ENCODE data around the gene PTDSS2. TPM values are rescaled to one million over a fixed set of nuclear protein-coding genes. Genes with fewer than 3 reads are reported as not detected.

Gene PTDSS2
- total and polyA plus RNA-seq, 10 of the 15 experiments (the other 5 are each of a cell fraction or from before 2014, with no cell fraction given): 0.39 to 21.1 (median 10.8) TPM

DNA sequence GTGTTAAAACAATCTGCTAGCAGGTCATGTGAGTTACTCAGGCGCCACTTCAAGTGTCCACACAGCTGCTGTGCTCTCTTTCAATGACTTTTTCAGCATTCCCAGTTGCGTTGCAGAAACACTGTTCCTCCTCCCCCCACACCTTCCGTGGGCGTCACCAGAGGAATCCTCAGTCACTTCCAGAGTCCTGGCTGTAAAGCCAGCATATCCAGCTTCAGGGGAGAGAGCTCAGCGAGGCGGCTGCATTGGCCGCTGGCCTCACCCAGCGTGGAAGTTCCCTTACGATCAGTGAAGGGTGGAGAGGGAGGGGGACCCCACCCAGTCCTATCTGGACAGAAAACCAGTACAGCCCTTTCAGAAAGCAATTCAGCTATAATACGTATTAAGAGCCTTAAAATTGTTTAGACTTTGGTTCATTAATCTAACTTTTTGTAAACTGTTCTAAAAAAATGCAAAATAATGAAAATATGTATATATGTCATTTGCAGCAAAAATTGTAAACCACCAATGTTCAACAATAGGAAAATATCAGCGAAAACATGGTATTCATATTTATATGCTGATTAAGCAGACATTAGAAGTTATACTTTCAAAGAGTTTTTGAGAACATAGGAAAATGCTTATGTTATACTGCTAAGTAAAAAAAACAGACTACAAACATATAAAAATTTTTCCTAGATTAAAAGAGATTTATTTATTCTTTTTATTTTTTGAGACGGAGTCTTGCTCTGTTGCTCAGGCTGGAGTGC is 5.5 kb upstream of the PTDSS2 start:
- WGBS (ENCODE audit: insufficient coverage, insufficient replicate concordance, low lambda C conversion rate, missing lambda C conversion rate): 21% methylated on average over 12 of the region's 12 CpGs
- POLR2A ChIA-PET: interaction anchor here (2.2 to 3.6 kb wide), 2 partner anchors 62 to 91 kb away, joined by 6 to 12 read pairs; partner anchors contain the start of genes HRAS and RNH1
- TF ChIP-seq EP300 (IDR thresholded peaks at IDR 0.05; ENCODE audit: borderline replicate concordance in 1 of 2, control insufficient read depth in 1 of 2, low read depth in 2 of 2, low read length in 2 of 2) (no peak), ZNF622 (IDR thresholded peaks at IDR 0.05) (no peak), NFYA (IDR thresholded peaks at IDR 0.05; ENCODE audit: borderline replicate concordance, low read depth, low read length) (no peak), ASH2L (IDR thresholded peaks at IDR 0.05; ENCODE audit: borderline replicate concordance, low read depth) (no peak), EED (IDR thresholded peaks at IDR 0.05; ENCODE audit: low read depth) (no peak), EGR1 (IDR thresholded peaks at IDR 0.05; ENCODE audit: borderline replicate concordance in 1 of 2, low read depth in 2 of 2, low read length in 2 of 2) (no peak), SMC3 (IDR thresholded peaks at IDR 0.05; ENCODE audit: borderline replicate concordance, low read length) (no peak), POLR2A (IDR thresholded peaks at IDR 0.05; ENCODE audit: low read depth, low read length) (no peak), RCOR1 (conservative IDR thresholded peaks at IDR 0.05; ENCODE audit: low read depth, low read length) (no peak), JUNB (IDR thresholded peaks at IDR 0.05) (no peak), SREBF2 (IDR thresholded peaks at IDR 0.05; ENCODE audit: low read length) (no peak)
- TF ChIP-seq, protein P1, sequence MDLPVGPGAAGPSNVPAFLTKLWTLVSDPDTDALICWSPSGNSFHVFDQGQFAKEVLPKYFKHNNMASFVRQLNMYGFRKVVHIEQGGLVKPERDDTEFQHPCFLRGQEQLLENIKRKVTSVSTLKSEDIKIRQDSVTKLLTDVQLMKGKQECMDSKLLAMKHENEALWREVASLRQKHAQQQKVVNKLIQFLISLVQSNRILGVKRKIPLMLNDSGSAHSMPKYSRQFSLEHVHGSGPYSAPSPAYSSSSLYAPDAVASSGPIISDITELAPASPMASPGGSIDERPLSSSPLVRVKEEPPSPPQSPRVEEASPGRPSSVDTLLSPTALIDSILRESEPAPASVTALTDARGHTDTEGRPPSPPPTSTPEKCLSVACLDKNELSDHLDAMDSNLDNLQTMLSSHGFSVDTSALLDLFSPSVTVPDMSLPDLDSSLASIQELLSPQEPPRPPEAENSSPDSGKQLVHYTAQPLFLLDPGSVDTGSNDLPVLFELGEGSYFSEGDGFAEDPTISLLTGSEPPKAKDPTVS (IDR thresholded peaks at IDR 0.05; ENCODE audit: low read depth, low read length): no peak
- TF ChIP-seq, protein P2, sequence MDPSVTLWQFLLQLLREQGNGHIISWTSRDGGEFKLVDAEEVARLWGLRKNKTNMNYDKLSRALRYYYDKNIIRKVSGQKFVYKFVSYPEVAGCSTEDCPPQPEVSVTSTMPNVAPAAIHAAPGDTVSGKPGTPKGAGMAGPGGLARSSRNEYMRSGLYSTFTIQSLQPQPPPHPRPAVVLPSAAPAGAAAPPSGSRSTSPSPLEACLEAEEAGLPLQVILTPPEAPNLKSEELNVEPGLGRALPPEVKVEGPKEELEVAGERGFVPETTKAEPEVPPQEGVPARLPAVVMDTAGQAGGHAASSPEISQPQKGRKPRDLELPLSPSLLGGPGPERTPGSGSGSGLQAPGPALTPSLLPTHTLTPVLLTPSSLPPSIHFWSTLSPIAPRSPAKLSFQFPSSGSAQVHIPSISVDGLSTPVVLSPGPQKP (IDR thresholded peaks at IDR 0.05; ENCODE audit: low read depth, low read length): no peak
- TF ChIP-seq, protein P3, sequence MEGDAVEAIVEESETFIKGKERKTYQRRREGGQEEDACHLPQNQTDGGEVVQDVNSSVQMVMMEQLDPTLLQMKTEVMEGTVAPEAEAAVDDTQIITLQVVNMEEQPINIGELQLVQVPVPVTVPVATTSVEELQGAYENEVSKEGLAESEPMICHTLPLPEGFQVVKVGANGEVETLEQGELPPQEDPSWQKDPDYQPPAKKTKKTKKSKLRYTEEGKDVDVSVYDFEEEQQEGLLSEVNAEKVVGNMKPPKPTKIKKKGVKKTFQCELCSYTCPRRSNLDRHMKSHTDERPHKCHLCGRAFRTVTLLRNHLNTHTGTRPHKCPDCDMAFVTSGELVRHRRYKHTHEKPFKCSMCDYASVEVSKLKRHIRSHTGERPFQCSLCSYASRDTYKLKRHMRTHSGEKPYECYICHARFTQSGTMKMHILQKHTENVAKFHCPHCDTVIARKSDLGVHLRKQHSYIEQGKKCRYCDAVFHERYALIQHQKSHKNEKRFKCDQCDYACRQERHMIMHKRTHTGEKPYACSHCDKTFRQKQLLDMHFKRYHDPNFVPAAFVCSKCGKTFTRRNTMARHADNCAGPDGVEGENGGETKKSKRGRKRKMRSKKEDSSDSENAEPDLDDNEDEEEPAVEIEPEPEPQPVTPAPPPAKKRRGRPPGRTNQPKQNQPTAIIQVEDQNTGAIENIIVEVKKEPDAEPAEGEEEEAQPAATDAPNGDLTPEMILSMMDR (IDR thresholded peaks at IDR 0.05 in 2 of 3, conservative IDR thresholded peaks at IDR 0.05 in 1 of 3; ENCODE audit: control insufficient read depth in 2 of 3, extremely low read depth in 1 of 3, insufficient read depth in 1 of 3, low read depth in 3 of 3, low read length in 3 of 3): no peak

More for the DNA sequence above, 5.5 kb upstream of the PTDSS2 start:
- Histone ChIP-seq H3K9me3 (replicated peaks; ENCODE audit: control insufficient read depth, insufficient read depth, low read length) (no peaks in the 10 kb centered on the region), H3K4me2 (ENCODE audit: control insufficient read depth, insufficient read depth) (no peak overlapping the region), H3K4me3 (no peak overlapping the region), H3K79me2 (ENCODE audit: control insufficient read depth, insufficient read depth, low read length) (peaks cover 10% of the 10 kb centered on the region), H3K36me3 (ENCODE audit: control insufficient read depth in 2 of 2, insufficient read depth in 2 of 2, low read length in 1 of 2) (no peaks in the 10 kb centered on the region), H3K27me3 (replicated peaks in 1 of 2; ENCODE audit: control insufficient read depth in 2 of 2, insufficient read depth in 2 of 2, low read length in 1 of 2) (no peaks in the 10 kb centered on the region), H3K4me1 (ENCODE audit: control insufficient read depth, insufficient read depth, low read length) (peaks cover 19% of the 10 kb centered on the region), H3K9ac (ENCODE audit: control insufficient read depth, insufficient read depth, low read length) (no peak overlapping the region), H3K27ac (ENCODE audit: control insufficient read depth, insufficient read depth) (no peak overlapping the region), H4K20me1 (ENCODE audit: control insufficient read depth, insufficient read depth) (no peaks in the 10 kb centered on the region), H2AFZ (ENCODE audit: control insufficient read depth, low read depth, low read length) (peak overlapping the region; percentile 31; the same call in 1 of the 2 replicates)
- no peak for DNase-seq (ENCODE audit: low read depth, low spot score)
- ChIA-PET SMC1A (ENCODE audit: uncharacterized antibody, unreplicated experiment) (interaction anchor here (1.0 kb wide), 1 partner anchor 75 kb away, joined by 3 read pairs; no protein-coding TSS in a partner anchor), RAD21 (ENCODE audit: unreplicated experiment) (interaction anchor here (1.6 kb wide), 1 partner anchor 38 kb away, joined by 7 read pairs; no protein-coding TSS in a partner anchor), CTCF (interaction anchor here (1.5 kb wide), 1 partner anchor 176 kb away, joined by 3 read pairs; no protein-coding TSS in a partner anchor)
- no TSS peak for BruUV-seq (replicated peaks)
- ATAC-seq: no peak
- no peak for FAIRE-seq
- intact Hi-C loops (cut with micrococcal nuclease; ENCODE audit: unreplicated experiment) (loop anchor here (10.0 kb wide), 2 partner anchors 140 to 240 kb away; partner anchors contain the start of genes BET1L, IFITM2 and RIC8A), in situ Hi-C loops (cut with MboI) (no loop called here)

Measured in GM12878 (cell line).